ENCODE results near the gene MIS12. TPM values are rescaled to one million over a fixed set of nuclear protein-coding genes. Genes with fewer than 3 reads are reported as not detected.
A peak's percentile ranks its signal among the peaks of the same experiment; 100 is the strongest.

The MIS12 gene
- polyA plus RNA-seq, 2 of the 4 experiments (the other 2 are of a cell fraction): 26.6 to 38.2 TPM

GRCh38 chr17:5516060-5516792, 29.9 kb downstream of the MIS12 start:
- peak overlapping the region; percentile 48 to 76; a peak in 5 of 6 replicates for H3K27ac ChIP-seq
- ChIA-PET CTCF (interaction anchor here (0.6 to 1.9 kb wide), 6 partner anchors 9 to 1237 kb away, joined by 3 to 7 read pairs (median 4); no protein-coding TSS in a partner anchor), POLR2A (interaction anchor here (1.0 to 1.9 kb wide), 4 partner anchors 10 to 97 kb away, joined by 3 to 11 read pairs (median 6); partner anchors contain the start of genes DERL2, MIS12, NUP88 and RPAIN)
- DNase-seq (ENCODE audit: low read depth in 1 of 2, low spot score in 1 of 2): peak; percentile 84 to 88
- H3K4me1 ChIP-seq: peaks cover 19% of the 10 kb centered on the region
- H3K4me2 ChIP-seq: peak overlapping the region; percentile 63
- 2% methylated on average over 5 of the region's 5 CpGs for WGBS (ENCODE audit: missing lambda C conversion rate)
- H3K9me3 ChIP-seq: no peaks in the 10 kb centered on the region
- H3K4me3 ChIP-seq: no peak overlapping the region
- peak; percentile 99 for FAIRE-seq
- no peak for TF ChIP-seq ZSCAN20 (CRISPR knock-in tag; IDR thresholded peaks at IDR 0.05)
- 0 out of 2 replicates have a peak, but pooled peaks have one; percentile 18 for TF ChIP-seq PBX3 (IDR thresholded peaks at IDR 0.05)
- peak; percentile 95 for TF ChIP-seq JUNB (IDR thresholded peaks at IDR 0.05)
- no peak for TF ChIP-seq MYC (IDR thresholded peaks at IDR 0.05; ENCODE audit: borderline replicate concordance, low read length)
- TF ChIP-seq HOXB13 (CRISPR knock-in tag; IDR thresholded peaks at IDR 0.05; ENCODE audit: low read depth): no peak
- no peak for TF ChIP-seq SMC3 (IDR thresholded peaks at IDR 0.05)
- TF ChIP-seq, protein P1, sequence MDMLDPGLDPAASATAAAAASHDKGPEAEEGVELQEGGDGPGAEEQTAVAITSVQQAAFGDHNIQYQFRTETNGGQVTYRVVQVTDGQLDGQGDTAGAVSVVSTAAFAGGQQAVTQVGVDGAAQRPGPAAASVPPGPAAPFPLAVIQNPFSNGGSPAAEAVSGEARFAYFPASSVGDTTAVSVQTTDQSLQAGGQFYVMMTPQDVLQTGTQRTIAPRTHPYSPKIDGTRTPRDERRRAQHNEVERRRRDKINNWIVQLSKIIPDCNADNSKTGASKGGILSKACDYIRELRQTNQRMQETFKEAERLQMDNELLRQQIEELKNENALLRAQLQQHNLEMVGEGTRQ (IDR thresholded peaks at IDR 0.05): no peak
- TF ChIP-seq NFE2L2 (conservative IDR thresholded peaks at IDR 0.05; ENCODE audit: low read length): no peak
- TF ChIP-seq POLR2AphosphoS2 (conservative IDR thresholded peaks at IDR 0.05; ENCODE audit: low read length): no peak
- no peak for TF ChIP-seq CBX8 (IDR thresholded peaks at IDR 0.05)
- TF ChIP-seq PHF8 (IDR thresholded peaks at IDR 0.05; ENCODE audit: borderline replicate concordance, low read depth): no peak
- TF ChIP-seq ELK1 (IDR thresholded peaks at IDR 0.05; ENCODE audit: low read depth, low read length): no peak
- peak in 1 of 2 experiments; percentile 77; a peak in 2 of 4 replicates for TF ChIP-seq CEBPB (IDR thresholded peaks at IDR 0.05)
- TF ChIP-seq MAZ (IDR thresholded peaks at IDR 0.05; ENCODE audit: borderline replicate concordance, low read depth, low read length): no peak
- TF ChIP-seq GATA3 (IDR thresholded peaks at IDR 0.05; ENCODE audit: borderline replicate concordance): peak; percentile 80; the same call in 1 of the 2 replicates
- no peak for TF ChIP-seq RAD21 (conservative IDR thresholded peaks at IDR 0.05 in 1 of 2, IDR thresholded peaks at IDR 0.05 in 1 of 2)
- no peak for TF ChIP-seq FOXS1 (CRISPR knock-in tag; IDR thresholded peaks at IDR 0.05)
- peak; percentile 90 for TF ChIP-seq FOSL2 (IDR thresholded peaks at IDR 0.05)
- peak; percentile 96 for TF ChIP-seq FOSL2 (CRISPR knock-in tag; IDR thresholded peaks at IDR 0.05)
- TF ChIP-seq HES2 (IDR thresholded peaks at IDR 0.05): no peak
- TF ChIP-seq EP300 (IDR thresholded peaks at IDR 0.05): no peak
- peak in 1 of 2 experiments; percentile 42; a peak in 2 of 5 replicates for TF ChIP-seq JUN (IDR thresholded peaks at IDR 0.05)
- peak; percentile 90 for TF ChIP-seq MAFK (IDR thresholded peaks at IDR 0.05; ENCODE audit: partially characterized antibody)
- TF ChIP-seq, protein P2, sequence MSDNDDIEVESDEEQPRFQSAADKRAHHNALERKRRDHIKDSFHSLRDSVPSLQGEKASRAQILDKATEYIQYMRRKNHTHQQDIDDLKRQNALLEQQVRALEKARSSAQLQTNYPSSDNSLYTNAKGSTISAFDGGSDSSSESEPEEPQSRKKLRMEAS (IDR thresholded peaks at IDR 0.05): peak; percentile 60
- TF ChIP-seq HEYL (CRISPR knock-in tag; IDR thresholded peaks at IDR 0.05): no peak
- peak; percentile 28; the same call in 1 of the 2 replicates for TF ChIP-seq RFX5 (IDR thresholded peaks at IDR 0.05)
- peak; percentile 97 to 98 for ATAC-seq

Data from A549 (cell line).